ENCODE results near the gene SCGB3A1. TPM values are rescaled to one million over a fixed set of nuclear protein-coding genes. Genes with fewer than 3 reads are reported as not detected.

SCGB3A1 gene
- total and polyA plus RNA-seq, 9 of the 15 experiments (the other 6 are each of a cell fraction or from before 2014, with no cell fraction given) = 0.33 TPM; not detected in 8

GRCh38 chr5:180625791-180626660 lies 34.7 kb upstream of the SCGB3A1 start:
- no peak for FAIRE-seq
- no peak for TF ChIP-seq ZNF217 (CRISPR knock-in tag; IDR thresholded peaks at IDR 0.05)
- no peak for TF ChIP-seq STAT5B (CRISPR knock-in tag; IDR thresholded peaks at IDR 0.05)
- TF ChIP-seq AFF4 (CRISPR knock-in tag; IDR thresholded peaks at IDR 0.05) = no peak
- TF ChIP-seq ZBTB5 (IDR thresholded peaks at IDR 0.05) = no peak
- no peak for TF ChIP-seq THRA (IDR thresholded peaks at IDR 0.05)
- no peak for TF ChIP-seq HDAC3 (IDR thresholded peaks at IDR 0.05; ENCODE audit: borderline replicate concordance, partially characterized antibody)
- TF ChIP-seq EHMT2 (IDR thresholded peaks at IDR 0.05) = no peak
- no peak for TF ChIP-seq POLR2G (IDR thresholded peaks at IDR 0.05; ENCODE audit: low read depth, low read length)
- no peak for TF ChIP-seq ZNF174 (CRISPR knock-in tag; IDR thresholded peaks at IDR 0.05)
- TF ChIP-seq ZKSCAN1 (IDR thresholded peaks at IDR 0.05; ENCODE audit: low read depth, low read length) = no peak
- TF ChIP-seq ZNF696 (CRISPR knock-in tag; conservative IDR thresholded peaks at IDR 0.05) = no peak
- no peak for TF ChIP-seq ZNF561 (CRISPR knock-in tag; conservative IDR thresholded peaks at IDR 0.05)

More at GRCh38 chr5:180625791-180626660, 34.7 kb upstream of the SCGB3A1 start:
- DNase-seq (ENCODE audit: extremely low read depth in 1 of 4, low spot score in 3 of 4) = no peak
- no peak overlapping the region for H2AFZ ChIP-seq (ENCODE audit: low read depth, low read length)
- H3K4me3 ChIP-seq = no peak overlapping the region
- H3K9me3 ChIP-seq (replicated peaks; ENCODE audit: control insufficient read depth, insufficient read depth, low read depth, low read length) = no peaks in the 10 kb centered on the region
- intact Hi-C loops (cut with micrococcal nuclease) (no loop called here), in situ Hi-C loops (cut with MboI) (no loop called here)
- H3K9me1 ChIP-seq (ENCODE audit: control insufficient read depth, insufficient read depth, low read length) = no peaks in the 10 kb centered on the region
- POLR2A ChIA-PET = interaction anchor here (0.5 to 0.7 kb wide), 3 partner anchors 16 to 1771 kb away, joined by 3 read pairs; no protein-coding TSS in a partner anchor
- peaks cover 17 to 67% of the 10 kb centered on the region in 2 experiments for H3K27me3 ChIP-seq (ENCODE audit: control insufficient read depth in 2 of 2, insufficient read depth in 2 of 2, low read length in 2 of 2)
- 32% methylated on average over 22 of the region's 25 CpGs for WGBS (ENCODE audit: insufficient coverage, low coverage, missing lambda C conversion rate)
- no peak for ATAC-seq
- CTCF ChIA-PET (ENCODE audit: low intra/inter-chr PET ratio) = no interaction called here
- H3K27ac ChIP-seq (ENCODE audit: extremely low read depth, low read depth, low read length) = no peak overlapping the region
- no TSS peak for BruUV-seq (replicated peaks)
- no peaks in the 10 kb centered on the region for H3K79me2 ChIP-seq (ENCODE audit: control insufficient read depth, insufficient read depth, low read length)
- H3K4me1 ChIP-seq (replicated peaks in 1 of 2; ENCODE audit: control insufficient read depth in 2 of 2, insufficient read depth in 2 of 2, low read length in 2 of 2) = peaks cover 0 to 53% of the 10 kb centered on the region in 2 experiments; a peak in 2 of 5 replicates
- no peak overlapping the region for H3K4me2 ChIP-seq (ENCODE audit: insufficient read depth, low read length)
- H3K9ac ChIP-seq (ENCODE audit: insufficient read depth in 1 of 2, low read depth in 2 of 2, low read length in 2 of 2) = peak overlapping the region in 1 of 2 experiments; percentile 26; a peak in 1 of 4 replicates
- no peaks in the 10 kb centered on the region for H3K36me3 ChIP-seq (ENCODE audit: control insufficient read depth, insufficient read depth, low read length)
- peaks cover 6% of the 10 kb centered on the region for H4K20me1 ChIP-seq (replicated peaks; ENCODE audit: control insufficient read depth, insufficient read depth, low read length)
